Mononuclear cell (primary cell): Measurements from ENCODE around the gene HMGCR. TPM values are rescaled to one million over a fixed set of nuclear protein-coding genes. Genes with fewer than 3 reads are reported as not detected.

Source experiments
- H3K27me3 ChIP-seq: 2 replicates; pipeline ENCODE4 v1.6.0; 2011; ENCODE audit warnings: low read length, control low read depth; ENCODE audit not compliant: insufficient read depth
- H3K4me1 ChIP-seq: 2 replicates; pipeline ENCODE4 v1.5.1; 2011; ENCODE audit warnings: mild to moderate bottlenecking, low read length, control low read depth; ENCODE audit not compliant: insufficient read depth
- H3K4me3 ChIP-seq: 2 replicates; pipeline ENCODE4 v1.5.1; 2011; ENCODE audit warnings: mild to moderate bottlenecking, low read length, moderate library complexity
- H3K9me3 ChIP-seq: 2 replicates; pipeline ENCODE4 v1.5.1; 2011; ENCODE audit warnings: low read depth, mild to moderate bottlenecking, control low read depth, low read length
- total RNA-seq: library from RNA; depleted of rRNA; stranded (reverse); fragments of >200 nt; gene quantifications from one replicate; pipeline ENCODE4 v1.2.3, GENCODE V29; 2012

The HMGCR gene
- total RNA-seq, 1 donor = 29.0 TPM

DNA sequence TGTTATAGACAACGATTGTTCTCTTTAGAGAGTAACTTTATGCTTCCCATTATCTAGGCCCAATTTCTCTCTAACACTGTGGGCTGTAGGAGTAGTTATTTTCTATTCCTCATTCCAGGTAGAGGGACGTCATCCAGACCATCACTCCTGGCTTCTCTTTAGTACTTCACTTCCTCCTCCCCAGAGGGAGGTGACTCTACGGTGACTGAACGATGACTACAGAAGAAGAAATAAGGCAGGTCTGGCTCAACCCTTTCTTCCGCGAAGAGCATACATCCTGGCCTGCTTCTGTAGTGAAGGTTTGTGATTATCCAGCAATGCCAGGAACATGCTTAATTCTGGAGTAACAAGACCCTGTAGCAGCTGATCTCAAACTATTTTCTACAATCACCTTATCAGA is 50.8 kb downstream of the HMGCR start:
- no peaks in the 10 kb centered on the region for H3K9me3 ChIP-seq
- no peaks in the 10 kb centered on the region for H3K27me3 ChIP-seq
- H3K4me3 ChIP-seq = no peak overlapping the region
- H3K4me1 ChIP-seq = no peaks in the 10 kb centered on the region

DNA sequence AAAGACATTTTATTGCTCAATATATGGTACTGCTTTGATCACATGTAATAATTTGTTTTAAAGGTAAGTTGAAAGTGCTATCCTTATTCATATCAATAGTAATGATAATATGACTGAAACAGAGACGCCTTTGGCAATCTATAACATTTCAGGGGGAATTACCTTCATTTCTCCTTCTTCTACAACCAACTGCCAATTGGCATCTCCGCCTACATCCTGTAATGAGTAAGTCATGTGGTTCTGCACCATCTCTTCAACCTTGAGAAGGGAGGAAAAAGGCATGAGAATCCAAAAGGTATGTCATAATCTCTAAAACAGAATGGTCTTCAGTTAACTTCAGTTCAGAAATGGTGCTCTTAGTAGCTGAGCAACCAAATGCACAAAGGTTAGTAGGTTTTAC is 52.4 kb downstream of the HMGCR start:
- no peaks in the 10 kb centered on the region for H3K9me3 ChIP-seq
- H3K4me3 ChIP-seq = no peak overlapping the region
- no peaks in the 10 kb centered on the region for H3K27me3 ChIP-seq
- H3K4me1 ChIP-seq = no peaks in the 10 kb centered on the region

DNA sequence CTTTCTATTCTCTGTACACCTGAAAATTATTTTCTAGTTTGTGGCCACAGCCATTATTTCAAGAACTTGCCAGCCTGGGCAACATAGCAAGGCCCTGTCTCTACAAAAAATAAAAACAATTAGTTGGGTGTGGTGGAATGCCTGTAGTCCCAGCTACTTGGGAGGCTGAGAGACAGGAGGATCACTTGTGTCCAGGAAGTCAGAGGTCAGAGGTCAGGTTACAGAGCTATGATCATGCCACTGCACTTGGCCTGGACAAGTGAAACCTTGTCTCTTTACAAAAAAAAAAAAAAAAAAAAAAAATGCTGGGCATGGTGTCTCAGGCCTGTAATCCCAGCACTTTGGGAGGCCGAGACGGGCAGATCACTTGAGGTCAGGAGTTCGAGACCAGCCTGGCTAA is 58.3 kb downstream of the HMGCR start:
- Histone ChIP-seq H3K9me3 (no peaks in the 10 kb centered on the region), H3K4me3 (no peak overlapping the region), H3K27me3 (no peaks in the 10 kb centered on the region), H3K4me1 (no peaks in the 10 kb centered on the region)

DNA sequence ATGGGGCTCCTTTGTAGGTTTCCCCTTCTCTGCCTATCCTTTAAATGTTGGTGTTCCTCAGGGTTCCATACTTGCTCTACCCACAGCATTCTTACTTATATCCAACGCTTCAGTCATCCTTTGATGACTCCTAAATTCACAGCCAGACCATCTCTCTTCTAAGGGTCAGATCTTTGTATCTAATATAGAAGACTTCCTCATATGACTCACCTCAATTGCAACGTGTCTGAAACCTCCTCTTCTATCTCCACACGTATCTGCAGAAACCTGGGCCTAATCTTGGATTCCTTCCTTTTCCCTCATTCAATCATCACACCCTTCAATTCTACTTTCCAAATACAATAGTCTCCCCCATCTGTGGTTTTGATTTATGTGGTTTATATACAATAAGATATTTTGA is 68.3 kb downstream of the HMGCR start:
- Histone ChIP-seq H3K9me3 (no peaks in the 10 kb centered on the region), H3K4me1 (no peaks in the 10 kb centered on the region), H3K4me3 (no peak overlapping the region), H3K27me3 (no peaks in the 10 kb centered on the region)

Other genes with a start within 250 kb of the HMGCR start
- 0.63 TPM for gene ANKRD31, start 100.3 kb upstream of the HMGCR start, total RNA-seq
- gene CERT1, start 174.4 kb downstream of the HMGCR start, total RNA-seq = 53.0 TPM
- gene POLK, start 174.7 kb downstream of the HMGCR start, total RNA-seq = 25.7 TPM